NAMALWA (cell line): ENCODE measurements around the gene INO80C.
"Not testable (repeated sequence)": the region's sequence is repeated elsewhere in the genome, so short reads cannot be mapped to it uniquely, and the experiment has no call there.

Experiments used
- DNase-seq: peaks from one replicate; pipeline ENCODE4 v3.0.0-alpha.2; 2015; ENCODE audit warnings: low spot score

Gene INO80C

GRCh38 chr18:35458677-35459441, 38.9 kb downstream of the INO80C start:
- DNase-seq = no peak

GRCh38 chr18:35458271-35458670, 39.5 kb downstream of the INO80C start:
- no peak for DNase-seq

- no peak for DNase-seq
Observed at GRCh38 chr18:35457140-35457704, 40.5 kb downstream of the INO80C start.

DNA sequence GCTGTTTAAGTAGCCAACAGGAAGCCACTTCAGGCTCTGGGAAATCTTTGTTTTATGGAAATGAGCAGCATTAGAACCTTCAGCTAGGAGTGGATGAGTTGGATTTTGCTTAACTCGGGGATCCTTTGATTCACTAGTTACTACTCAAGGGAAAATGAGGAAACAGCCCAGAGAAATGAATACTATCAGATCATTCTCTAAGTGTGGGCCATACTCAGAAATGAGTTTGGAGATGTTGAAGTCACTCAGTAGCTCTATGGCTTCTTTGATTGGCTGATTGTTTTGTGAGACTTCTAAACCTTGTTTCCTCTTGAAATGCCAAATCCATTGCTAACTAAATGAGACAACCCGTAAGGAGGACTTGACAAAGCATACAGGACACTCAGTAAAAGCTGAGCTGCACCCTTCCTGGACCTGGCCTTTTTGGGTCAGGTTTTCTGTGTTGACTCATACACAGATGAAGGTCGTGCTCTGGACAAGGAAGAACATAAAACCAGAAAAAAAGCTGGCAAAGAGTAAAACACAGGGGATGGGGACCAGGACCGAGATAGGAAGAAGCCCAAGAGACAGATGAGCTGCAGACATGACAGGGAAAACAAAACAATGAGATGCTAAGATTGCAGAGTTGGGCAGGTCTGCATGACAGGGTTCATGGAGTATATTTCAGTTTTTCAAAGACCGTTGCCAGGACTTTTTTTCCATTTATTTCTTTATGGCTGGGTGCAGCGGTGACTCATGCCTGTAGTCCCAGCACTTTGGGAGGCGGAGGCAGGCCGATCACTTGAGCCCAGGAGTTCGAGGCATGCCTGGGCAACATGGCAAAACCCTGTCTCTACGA, 41.6 kb downstream of the INO80C start:
- DNase-seq = no peak

DNA sequence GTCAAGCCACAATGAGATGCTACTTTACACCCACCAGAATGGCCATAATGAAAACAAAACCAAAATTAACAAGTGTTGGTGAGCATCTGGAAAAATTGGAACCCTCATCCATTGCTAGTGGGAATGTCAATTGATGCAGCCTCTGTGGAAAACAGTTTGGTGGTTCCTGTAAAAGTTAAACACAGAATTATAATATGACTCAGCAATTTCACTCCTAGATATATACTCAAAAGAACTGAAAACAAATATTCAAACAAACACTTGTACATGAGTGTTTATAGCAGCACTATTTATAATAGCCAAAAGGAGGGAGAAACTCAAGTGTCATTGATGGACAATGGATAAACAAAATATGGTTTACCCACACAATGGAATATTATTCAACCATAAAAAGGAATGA, 43.0 kb downstream of the INO80C start:
- no peak for DNase-seq

- not testable (repeated sequence) for DNase-seq
Observed at GRCh38 chr18:35453065-35453464, 44.7 kb downstream of the INO80C start.

- no peak for DNase-seq
Observed at GRCh38 chr18:35451916-35452315, 45.8 kb downstream of the INO80C start.

DNA sequence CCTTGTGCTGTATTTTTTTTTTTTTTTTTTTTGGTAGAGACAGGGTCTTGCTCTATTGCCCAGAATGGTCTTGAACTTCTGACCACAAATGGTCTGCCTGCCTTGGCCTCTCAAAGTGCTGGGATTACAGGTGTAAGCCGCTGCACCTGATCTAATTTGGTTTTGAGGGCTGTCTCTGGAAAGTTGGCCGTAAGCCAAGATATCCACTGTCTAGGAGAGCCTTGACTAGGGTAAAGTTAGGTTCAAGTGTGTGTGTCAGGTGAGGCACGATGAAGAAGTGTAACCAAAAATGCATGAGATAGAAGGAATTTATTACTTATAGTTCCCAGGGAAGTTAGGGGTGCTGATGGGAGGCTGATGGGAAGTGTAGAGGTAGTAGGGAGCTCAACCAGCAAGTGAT, 46.7 kb downstream of the INO80C start:
- no peak for DNase-seq

DNA sequence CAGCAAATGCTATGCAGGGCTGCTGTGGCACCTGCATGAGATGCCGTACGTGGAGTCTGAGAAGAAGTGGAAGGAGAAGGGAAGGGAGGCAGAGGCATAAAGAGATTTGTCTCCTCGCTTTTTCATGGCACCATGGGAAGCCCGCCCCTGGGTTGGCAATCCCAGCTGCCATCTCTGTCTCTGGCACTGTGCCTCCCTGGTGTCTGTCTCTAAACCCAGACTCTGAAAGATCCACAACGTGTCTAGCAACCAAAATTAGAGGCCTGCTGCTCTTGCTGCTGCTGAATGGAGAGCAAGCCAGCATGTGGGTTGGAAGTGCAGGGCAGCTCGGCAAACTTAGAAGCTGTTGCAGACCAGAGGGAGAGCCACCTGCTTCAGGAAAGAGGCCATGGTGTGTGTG, 53.1 kb downstream of the INO80C start:
- DNase-seq = no peak

GRCh38 chr18:35443847-35444246, 53.9 kb downstream of the INO80C start:
- no peak for DNase-seq

DNA sequence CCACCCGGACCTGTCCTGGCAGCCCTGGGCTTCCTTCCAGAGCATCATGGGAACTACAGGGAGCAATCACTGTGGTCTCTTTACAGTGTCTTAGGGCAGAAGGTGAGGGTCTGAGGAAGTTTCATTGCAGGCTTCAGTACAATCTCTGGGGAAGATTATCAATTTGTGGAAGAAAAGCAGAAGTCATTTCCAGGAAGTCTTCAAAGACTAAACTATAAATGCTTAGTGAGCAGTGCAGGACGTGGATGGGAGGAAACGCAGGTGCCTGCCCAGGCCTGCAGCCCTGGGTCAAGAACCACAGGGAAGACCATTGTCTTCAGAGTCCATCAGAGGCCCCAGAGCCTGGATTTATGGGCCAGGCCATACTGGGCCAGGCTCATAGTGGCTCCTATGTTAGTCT, 54.3 kb downstream of the INO80C start:
- DNase-seq = no peak

DNA sequence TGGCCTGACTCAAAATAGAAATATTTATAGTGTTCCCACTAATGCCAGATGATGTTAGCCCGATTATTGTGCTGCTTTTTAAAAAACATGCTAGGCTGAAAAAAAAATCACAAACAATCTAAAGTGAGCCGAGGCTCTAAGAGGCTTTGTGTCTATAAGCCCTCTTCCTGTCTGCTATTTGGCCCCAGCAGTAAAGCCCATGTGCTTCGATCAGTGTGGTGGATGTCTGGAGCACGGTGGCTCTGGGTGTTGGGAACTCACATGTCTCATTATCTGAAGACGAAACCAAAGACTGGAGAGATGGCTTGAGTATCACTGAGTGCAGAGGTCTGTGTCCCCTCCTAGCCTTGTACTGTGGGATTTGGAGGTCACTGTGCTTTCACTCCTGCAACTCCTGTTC, 55.1 kb downstream of the INO80C start:
- no peak for DNase-seq

- peak; percentile 33 for DNase-seq
Observed at GRCh38 chr18:35441857-35442595, 55.7 kb downstream of the INO80C start.

DNA sequence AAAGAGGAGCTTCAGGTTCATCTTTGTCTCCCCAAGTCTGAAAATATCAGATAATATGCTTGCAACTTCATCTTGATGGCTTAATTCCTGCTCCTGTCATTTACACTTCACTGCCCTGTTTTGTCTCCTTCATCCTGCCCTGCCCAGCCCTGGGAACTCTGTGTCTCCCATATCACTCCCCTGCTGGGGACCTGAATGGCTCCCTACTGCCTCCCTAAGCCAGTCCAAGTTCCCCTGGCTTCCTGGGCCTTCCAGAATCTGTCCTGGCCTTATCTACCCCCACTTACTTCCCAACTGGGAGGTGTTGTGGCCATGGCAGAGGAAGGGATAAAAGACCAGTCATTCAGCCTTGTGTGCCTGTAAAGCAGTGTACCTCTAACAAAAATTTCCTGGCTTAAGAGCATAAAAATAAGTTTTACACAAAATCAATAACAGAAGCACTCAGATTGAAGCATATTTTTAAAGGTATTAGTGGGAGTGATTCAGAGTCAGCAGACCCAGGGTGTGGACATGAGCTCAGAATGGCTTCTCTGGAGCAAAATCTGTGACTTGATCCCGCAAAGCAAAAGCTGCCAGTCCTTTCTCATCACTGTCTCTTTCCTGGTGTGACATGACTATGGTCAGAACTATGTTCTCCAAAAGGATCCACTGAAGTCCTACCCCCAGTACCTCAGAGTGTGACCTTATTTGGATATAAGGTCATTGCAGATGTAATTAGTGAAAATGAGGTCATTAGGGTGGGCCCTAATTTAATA, 59.1 kb downstream of the INO80C start:
- no peak for DNase-seq

DNA sequence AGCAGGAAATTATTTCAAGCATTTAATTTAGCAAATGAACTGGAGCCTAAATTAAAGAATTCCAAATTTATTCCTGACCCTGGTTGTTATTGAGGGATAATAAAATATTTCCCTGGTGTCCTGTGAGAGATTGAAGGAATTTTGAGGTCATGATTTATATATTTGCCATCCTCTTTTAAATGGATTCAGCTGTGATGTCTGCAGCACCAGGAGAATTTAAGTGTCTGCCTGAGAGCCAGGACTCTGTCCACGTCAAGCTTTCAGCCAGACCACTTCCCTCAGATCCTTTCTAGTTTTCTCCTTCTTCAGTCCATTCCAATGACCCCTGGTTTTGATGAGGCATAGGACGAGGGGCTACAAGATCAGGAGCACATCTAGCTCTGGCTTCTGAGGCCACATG, 59.9 kb downstream of the INO80C start:
- DNase-seq = no peak

DNA sequence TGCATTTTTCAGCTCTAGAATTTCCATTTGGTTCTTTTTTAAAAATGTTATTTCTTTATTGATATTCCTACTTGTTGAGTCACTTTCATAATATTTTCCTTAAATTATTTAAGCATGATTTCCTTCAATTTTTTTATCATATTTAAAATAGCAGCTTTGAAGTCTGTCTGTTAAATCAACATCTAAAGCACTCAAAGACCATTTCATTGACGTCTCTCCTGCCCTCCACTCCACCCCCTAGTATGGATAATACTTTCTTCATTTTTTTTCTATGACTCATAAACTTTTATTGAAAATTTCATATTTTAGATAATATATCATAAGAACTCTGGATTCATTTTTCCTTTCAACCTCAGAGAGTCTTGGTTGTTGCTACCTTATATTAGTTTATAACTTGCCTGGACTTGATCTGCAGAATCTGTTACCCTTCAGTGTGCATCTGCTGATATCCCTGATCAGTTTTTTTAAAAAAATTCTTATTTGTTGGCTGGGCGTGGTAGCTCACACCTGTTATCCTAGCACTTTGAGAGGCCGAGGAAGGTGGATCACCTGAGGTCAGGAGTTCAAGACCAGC, 61.6 kb downstream of the INO80C start:
- DNase-seq = no peak

DNA sequence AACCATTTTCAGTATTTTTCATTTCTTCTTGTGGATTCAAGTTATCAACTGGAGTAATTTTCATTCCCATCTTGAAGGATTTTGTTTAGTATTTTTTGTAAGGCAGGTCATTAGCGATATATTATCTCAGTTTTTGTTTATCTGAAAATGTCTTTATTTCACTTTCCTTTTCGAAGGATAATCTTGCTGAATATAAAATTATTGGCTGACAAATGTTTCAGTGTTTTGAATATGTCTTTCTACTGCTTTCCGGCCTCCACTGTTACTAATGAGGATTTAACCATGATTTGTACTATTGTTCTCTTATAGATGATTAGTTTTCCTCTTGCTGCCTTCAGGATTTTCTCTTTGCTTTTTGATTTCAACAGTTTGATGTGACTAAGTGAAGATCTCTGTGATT, 62.4 kb downstream of the INO80C start:
- no peak for DNase-seq

DNA sequence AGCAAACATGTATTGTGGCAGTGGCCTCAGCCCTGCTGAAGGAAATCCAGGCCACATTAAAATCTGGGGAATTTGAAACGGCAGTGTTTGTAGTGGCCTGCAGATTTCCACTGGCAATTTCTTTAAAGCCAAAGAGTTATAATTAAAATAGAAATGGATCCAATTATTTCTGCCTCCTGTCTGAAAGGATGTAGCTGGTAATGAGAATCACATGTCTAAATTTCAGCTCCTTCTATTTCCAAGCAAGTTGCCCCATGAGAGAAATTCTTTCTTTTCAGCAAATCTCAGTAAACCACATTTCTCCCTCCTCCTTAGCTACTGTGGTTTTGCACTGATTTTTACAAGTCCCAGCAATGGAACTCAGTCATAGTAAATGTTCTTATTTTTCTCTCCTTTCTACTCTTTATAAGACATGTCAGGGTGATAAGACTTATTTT, 65.2 kb downstream of the INO80C start:
- DNase-seq = no peak

DNA sequence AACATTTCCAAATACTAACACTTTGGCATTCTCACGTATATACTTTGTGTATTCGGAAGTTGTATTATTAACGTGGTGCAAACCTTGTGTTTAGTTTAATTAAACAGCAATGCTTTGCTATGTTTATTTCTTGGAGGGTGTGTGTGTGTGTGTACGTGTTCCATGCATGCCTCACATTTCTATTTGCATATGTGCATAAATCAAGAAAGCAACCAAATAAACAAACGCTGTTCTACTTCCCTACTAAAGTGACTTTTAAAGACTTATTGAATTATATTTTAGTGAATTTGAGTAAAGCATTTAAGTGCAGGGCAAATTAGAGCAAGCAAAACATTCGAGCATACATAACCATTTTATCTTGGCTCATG, 66.4 kb downstream of the INO80C start:
- no peak for DNase-seq

GRCh38 chr18:35430721-35431373, 66.9 kb downstream of the INO80C start:
- DNase-seq = no peak

GRCh38 chr18:35426786-35427185, 71.0 kb downstream of the INO80C start:
- DNase-seq = no peak
